Brain microvascular endothelial cell (primary cell): ENCODE results near the gene YAP1.
"Not testable (repeated sequence)": the region's sequence is repeated elsewhere in the genome, so short reads cannot be mapped to it uniquely, and the experiment has no call there.

ENCODE experiments used
- DNase-seq: peaks from one replicate; pipeline ENCODE4 v3.0.0-alpha.2; 2020
- H3K27ac ChIP-seq: fragments of 250-450 bp; sonication (Bioruptor Pico); 2 replicates; pipeline ENCODE4 v1.5.1; 2020; ENCODE audit warnings: mild to moderate bottlenecking, moderate library complexity
- H3K27me3 ChIP-seq: fragments of 250-450 bp; sonication (Bioruptor Pico); replicated peaks from 2 replicates; pipeline ENCODE4 v1.5.1; 2020; ENCODE audit warnings: mild to moderate bottlenecking
- H3K36me3 ChIP-seq: fragments of 250-450 bp; sonication (Bioruptor Pico); replicated peaks from 2 replicates; pipeline ENCODE4 v1.5.1; 2020; ENCODE audit warnings: mild to moderate bottlenecking
- H3K4me3 ChIP-seq: 2 replicates; pipeline ENCODE4 v1.5.1; 2011; ENCODE audit warnings: low read depth, mild to moderate bottlenecking, control low read depth, low read length, moderate library complexity
- in situ Hi-C: cut with HindIII; loops from 2 replicates; pipeline ENCODE4 v1.10.0; 2017; ENCODE audit warnings: low sequenced_read_pairs, low pct_ligation_motif_present
- TF ChIP-seq, protein P1 (sequence below): IDR thresholded peaks from 2 replicates; pipeline ENCODE4 v1.5.1; 2011; ENCODE audit warnings: low read depth, mild to moderate bottlenecking, moderate library complexity, low read length, control low read depth, inconsistent platforms; ENCODE audit errors: missing control alignments

YAP1 gene

GRCh38 chr11:102196816-102197215 is 86.6 kb downstream of the YAP1 start:
- Histone ChIP-seq H3K36me3 (peaks cover 8% of the 10 kb centered on the region), H3K27me3 (no peaks in the 10 kb centered on the region), H3K27ac (no peak overlapping the region), H3K4me3 (no peak overlapping the region)
- in situ Hi-C loops = no loop called here
- DNase-seq = no peak
- TF ChIP-seq, protein P1, sequence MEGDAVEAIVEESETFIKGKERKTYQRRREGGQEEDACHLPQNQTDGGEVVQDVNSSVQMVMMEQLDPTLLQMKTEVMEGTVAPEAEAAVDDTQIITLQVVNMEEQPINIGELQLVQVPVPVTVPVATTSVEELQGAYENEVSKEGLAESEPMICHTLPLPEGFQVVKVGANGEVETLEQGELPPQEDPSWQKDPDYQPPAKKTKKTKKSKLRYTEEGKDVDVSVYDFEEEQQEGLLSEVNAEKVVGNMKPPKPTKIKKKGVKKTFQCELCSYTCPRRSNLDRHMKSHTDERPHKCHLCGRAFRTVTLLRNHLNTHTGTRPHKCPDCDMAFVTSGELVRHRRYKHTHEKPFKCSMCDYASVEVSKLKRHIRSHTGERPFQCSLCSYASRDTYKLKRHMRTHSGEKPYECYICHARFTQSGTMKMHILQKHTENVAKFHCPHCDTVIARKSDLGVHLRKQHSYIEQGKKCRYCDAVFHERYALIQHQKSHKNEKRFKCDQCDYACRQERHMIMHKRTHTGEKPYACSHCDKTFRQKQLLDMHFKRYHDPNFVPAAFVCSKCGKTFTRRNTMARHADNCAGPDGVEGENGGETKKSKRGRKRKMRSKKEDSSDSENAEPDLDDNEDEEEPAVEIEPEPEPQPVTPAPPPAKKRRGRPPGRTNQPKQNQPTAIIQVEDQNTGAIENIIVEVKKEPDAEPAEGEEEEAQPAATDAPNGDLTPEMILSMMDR = no peak

DNA sequence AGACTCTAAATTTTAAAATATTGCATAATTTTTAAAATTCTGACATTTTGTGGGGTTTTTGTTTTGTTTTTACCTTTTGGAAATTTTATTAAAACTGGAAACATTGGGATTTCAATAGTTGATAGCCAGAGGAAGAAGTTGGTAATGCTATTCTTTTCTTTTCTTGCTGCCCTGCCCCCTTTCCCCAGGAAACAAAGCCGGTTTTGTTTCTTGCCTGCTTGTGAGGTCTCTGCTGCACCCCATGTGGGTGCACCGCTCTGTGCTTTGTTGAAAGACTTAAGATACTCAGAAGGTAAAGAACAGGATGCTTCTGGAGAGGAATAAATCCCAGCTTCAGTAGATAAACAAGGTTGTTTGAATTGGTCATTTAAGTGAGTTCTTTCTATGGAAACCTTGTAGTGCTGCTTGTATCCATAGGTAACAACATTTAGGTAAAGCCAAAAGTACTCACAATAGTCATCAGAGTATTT is 87.5 kb downstream of the YAP1 start:
- H3K27me3 ChIP-seq = no peaks in the 10 kb centered on the region
- in situ Hi-C loops = no loop called here
- TF ChIP-seq, protein P1 = no peak
- no peak overlapping the region for H3K27ac ChIP-seq
- H3K36me3 ChIP-seq = peaks cover 8% of the 10 kb centered on the region
- no peak overlapping the region for H3K4me3 ChIP-seq
- no peak for DNase-seq

DNA sequence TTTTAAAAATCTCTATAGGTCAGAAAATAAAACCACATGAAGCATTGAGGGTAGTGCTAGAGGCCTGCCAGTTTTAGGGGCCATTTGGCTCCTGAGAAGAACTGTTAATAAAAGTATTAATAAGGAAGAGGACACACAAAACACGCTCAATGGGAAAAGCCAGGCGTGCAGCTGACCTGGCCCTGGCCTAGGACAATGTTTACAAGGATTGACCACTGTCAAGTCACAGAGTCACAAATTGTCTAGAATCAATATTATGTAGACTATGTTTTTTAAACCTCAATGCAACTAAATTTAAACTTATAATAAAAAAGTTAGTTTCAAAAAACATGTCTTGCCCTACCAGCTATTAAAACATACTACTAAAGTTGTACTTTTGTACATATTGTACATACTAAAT is 89.4 kb downstream of the YAP1 start:
- H3K4me3 ChIP-seq = no peak overlapping the region
- H3K27me3 ChIP-seq = no peaks in the 10 kb centered on the region
- H3K27ac ChIP-seq = no peak overlapping the region
- no peak for DNase-seq
- TF ChIP-seq, protein P1 = no peak
- H3K36me3 ChIP-seq = peaks cover 8% of the 10 kb centered on the region
- in situ Hi-C loops = no loop called here

DNA sequence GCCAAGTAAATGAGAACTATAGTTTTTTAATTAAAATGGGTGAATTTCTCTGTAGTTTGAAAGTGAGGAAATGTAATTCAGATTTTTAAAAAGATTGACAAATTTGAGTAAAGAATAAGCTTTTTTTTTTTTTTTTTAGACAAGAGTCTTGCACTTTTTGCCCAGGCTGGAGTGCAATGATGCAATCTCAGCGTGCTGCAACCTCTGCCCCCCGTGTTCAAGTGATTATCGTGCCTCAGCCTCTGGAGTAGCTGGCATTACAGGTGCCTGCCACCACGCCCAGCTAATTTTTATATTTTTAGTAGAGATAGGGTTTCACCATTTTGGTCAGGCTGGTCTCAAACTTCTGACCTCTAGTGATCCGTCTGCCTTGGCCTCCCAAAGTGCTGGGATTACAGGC is 90.1 kb downstream of the YAP1 start:
- in situ Hi-C loops, H3K36me3 ChIP-seq, H3K27ac ChIP-seq, H3K27me3 ChIP-seq, H3K4me3 ChIP-seq, DNase-seq: not testable (repeated sequence)

DNA sequence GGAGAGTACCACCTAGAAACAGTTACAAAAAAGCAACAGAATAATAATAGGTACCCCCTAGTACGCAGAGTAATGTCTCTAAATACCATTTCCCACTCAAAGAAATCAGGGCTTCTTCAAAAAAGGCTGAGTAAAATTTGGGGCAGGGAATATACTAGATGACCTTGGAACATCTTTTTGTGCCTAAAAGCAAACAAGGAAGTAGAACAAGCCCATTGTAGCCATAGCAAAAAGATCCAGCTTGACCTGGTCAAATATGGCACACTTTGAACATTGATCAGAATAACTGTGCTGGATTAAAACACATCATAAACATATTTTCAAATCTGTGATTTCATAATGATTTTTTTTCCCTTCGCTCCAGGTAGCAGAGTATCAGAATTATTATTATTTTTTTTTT is 91.5 kb downstream of the YAP1 start:
- no peak overlapping the region for H3K4me3 ChIP-seq
- no peaks in the 10 kb centered on the region for H3K27me3 ChIP-seq
- H3K27ac ChIP-seq = no peak overlapping the region
- H3K36me3 ChIP-seq = peaks cover 10% of the 10 kb centered on the region
- no peak for DNase-seq
- TF ChIP-seq, protein P1 = no peak
- in situ Hi-C loops = no loop called here

GRCh38 chr11:102202972-102203371 is 92.7 kb downstream of the YAP1 start:
- DNase-seq = no peak
- no peaks in the 10 kb centered on the region for H3K27me3 ChIP-seq
- TF ChIP-seq, protein P1 = no peak
- H3K4me3 ChIP-seq = no peak overlapping the region
- in situ Hi-C loops = no loop called here
- no peak overlapping the region for H3K27ac ChIP-seq
- H3K36me3 ChIP-seq = peaks cover 12% of the 10 kb centered on the region
